SK-N-SH treated with all-trans-retinoic acid at 6 μM for 48 hours (cell line): ENCODE measurements around the gene TRA2A.
A peak's percentile ranks its signal among the peaks of the same experiment; 100 is the strongest.

ENCODE experiments used
- ATAC-seq: fragments of 200-7000 bp; cut with Tn5 transposase; 3 replicates; pipeline ENCODE4 v1.9.1; 2020; ENCODE audit warnings: mild to moderate bottlenecking, moderate library complexity
- ESRRG ChIP-seq: fragments of 250-450 bp; sonication (Bioruptor Pico); IDR thresholded peaks from 2 replicates; pipeline ENCODE4 v1.6.1; 2021; ENCODE audit warnings: mild to moderate bottlenecking
- GLIS3 ChIP-seq: fragments of 250-450 bp; sonication (Bioruptor Pico); IDR thresholded peaks from 2 replicates; pipeline ENCODE4 v1.5.0; 2020; ENCODE audit warnings: mild to moderate bottlenecking, moderate library complexity
- ISL1 ChIP-seq: fragments of 250-450 bp; sonication (Bioruptor Pico); IDR thresholded peaks from 2 replicates; pipeline ENCODE4 v2.1.2; 2022; ENCODE audit warnings: mild to moderate bottlenecking, moderate library complexity
- OSR1 ChIP-seq: fragments of 250-450 bp; sonication (Bioruptor Pico); IDR thresholded peaks from 2 replicates; pipeline ENCODE4 v1.8.0; 2022; ENCODE audit warnings: moderate library complexity, mild to moderate bottlenecking, inconsistent platforms
- RARB ChIP-seq: fragments of 250-450 bp; sonication (Bioruptor Pico); IDR thresholded peaks from 2 replicates; pipeline ENCODE4 v1.8.0; 2021; ENCODE audit warnings: mild to moderate bottlenecking, moderate library complexity
- TCF4 ChIP-seq: fragments of 250-450 bp; sonication (Bioruptor Pico); IDR thresholded peaks from 2 replicates; pipeline ENCODE4 v1.8.0; 2021; ENCODE audit warnings: mild to moderate bottlenecking, moderate library complexity, borderline replicate concordance
- TOX ChIP-seq: fragments of 250-450 bp; sonication (Bioruptor Pico); IDR thresholded peaks from 2 replicates; pipeline ENCODE4 v1.8.0; 2021; ENCODE audit warnings: mild to moderate bottlenecking, moderate library complexity, borderline replicate concordance
- ZFP30 ChIP-seq: fragments of 450-650 bp; formaldehyde crosslinking; IDR thresholded peaks from 2 replicates; pipeline ENCODE4 v1.5.0; 2022; ENCODE audit warnings: mild to moderate bottlenecking, moderate library complexity
- ZNF70 ChIP-seq: fragments of 450-650 bp; formaldehyde crosslinking; IDR thresholded peaks from 2 replicates; pipeline ENCODE4 v1.5.0; 2020; ENCODE audit warnings: mild to moderate bottlenecking, moderate library complexity
- ZNF8 ChIP-seq: fragments of 450-650 bp; formaldehyde crosslinking; IDR thresholded peaks from 2 replicates; pipeline ENCODE4 v1.5.0; 2020; ENCODE audit warnings: mild to moderate bottlenecking, moderate library complexity
- TF ChIP-seq, protein P1 (sequence below): fragments of 250-450 bp; sonication (Bioruptor Pico); IDR thresholded peaks from 2 replicates; pipeline ENCODE4 v1.8.0; 2020; ENCODE audit warnings: mild to moderate bottlenecking, moderate library complexity, borderline replicate concordance
- TF ChIP-seq, protein P2 (sequence below): fragments of 250-450 bp; sonication (Bioruptor Pico); IDR thresholded peaks from 2 replicates; pipeline ENCODE4 v1.5.0; 2020; ENCODE audit warnings: mild to moderate bottlenecking, moderate library complexity

Gene TRA2A

DNA sequence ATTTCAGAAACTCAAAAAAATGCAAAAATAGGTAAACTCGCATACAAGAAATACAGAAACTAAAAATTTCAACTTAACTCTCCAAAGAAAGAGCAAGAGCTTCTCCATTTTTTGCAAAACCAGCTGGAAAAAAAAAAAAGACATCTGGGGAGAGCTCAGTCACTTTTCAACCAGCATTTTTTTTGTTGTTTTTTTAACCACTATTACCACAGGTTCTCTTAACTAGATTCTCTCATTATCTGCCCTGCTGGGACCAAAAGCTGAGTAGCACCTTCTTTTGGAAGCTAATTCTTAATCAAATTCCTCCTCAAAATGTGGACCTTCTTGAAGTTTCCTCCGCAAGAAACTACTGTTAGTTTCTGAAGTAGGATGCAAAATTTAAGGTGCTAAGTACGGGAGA is 75.7 kb downstream of the TRA2A start (continued):
- TF ChIP-seq, protein P1, sequence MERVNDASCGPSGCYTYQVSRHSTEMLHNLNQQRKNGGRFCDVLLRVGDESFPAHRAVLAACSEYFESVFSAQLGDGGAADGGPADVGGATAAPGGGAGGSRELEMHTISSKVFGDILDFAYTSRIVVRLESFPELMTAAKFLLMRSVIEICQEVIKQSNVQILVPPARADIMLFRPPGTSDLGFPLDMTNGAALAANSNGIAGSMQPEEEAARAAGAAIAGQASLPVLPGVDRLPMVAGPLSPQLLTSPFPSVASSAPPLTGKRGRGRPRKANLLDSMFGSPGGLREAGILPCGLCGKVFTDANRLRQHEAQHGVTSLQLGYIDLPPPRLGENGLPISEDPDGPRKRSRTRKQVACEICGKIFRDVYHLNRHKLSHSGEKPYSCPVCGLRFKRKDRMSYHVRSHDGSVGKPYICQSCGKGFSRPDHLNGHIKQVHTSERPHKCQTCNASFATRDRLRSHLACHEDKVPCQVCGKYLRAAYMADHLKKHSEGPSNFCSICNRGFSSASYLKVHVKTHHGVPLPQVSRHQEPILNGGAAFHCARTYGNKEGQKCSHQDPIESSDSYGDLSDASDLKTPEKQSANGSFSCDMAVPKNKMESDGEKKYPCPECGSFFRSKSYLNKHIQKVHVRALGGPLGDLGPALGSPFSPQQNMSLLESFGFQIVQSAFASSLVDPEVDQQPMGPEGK (CRISPR knock-in tag) = no peak
- TF ChIP-seq TOX (CRISPR knock-in tag) (no peak), OSR1 (CRISPR knock-in tag) (no peak), GLIS3 (CRISPR knock-in tag) (no peak), ISL1 (CRISPR knock-in tag) (no peak), ZFP30 (CRISPR knock-in tag) (no peak)

DNA sequence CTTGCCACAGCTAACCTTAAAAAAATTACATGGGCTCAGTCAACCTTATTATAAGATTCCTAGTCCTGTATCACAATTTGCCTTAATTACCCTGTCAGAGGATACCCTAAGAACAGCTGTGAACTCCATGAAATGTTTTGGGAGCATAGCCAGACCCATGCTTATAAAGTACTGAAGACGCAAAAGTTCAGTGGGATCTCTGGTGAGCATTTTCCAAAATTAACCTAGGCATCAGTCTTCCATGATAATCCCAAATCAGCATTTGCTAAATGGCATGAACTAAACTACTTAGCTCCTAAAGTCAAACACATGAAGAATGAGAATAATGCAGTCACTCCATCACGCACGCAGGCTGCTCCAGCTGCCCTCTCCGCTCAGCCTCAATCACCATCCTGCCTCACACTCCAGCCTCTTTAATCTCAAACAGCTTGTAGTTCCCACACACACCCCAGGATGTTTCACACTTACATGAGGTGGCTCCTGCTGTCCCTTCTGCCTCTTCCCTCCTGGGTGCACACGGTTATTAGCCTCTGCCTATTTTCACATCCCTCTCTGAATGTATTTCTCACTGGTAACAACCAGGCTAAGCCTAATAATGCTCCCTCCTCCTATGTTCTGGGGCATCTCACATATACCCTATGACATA is 76.8 kb downstream of the TRA2A start:
- ATAC-seq = no peak
- no peak for TF ChIP-seq RARB
- TF ChIP-seq, protein P2, sequence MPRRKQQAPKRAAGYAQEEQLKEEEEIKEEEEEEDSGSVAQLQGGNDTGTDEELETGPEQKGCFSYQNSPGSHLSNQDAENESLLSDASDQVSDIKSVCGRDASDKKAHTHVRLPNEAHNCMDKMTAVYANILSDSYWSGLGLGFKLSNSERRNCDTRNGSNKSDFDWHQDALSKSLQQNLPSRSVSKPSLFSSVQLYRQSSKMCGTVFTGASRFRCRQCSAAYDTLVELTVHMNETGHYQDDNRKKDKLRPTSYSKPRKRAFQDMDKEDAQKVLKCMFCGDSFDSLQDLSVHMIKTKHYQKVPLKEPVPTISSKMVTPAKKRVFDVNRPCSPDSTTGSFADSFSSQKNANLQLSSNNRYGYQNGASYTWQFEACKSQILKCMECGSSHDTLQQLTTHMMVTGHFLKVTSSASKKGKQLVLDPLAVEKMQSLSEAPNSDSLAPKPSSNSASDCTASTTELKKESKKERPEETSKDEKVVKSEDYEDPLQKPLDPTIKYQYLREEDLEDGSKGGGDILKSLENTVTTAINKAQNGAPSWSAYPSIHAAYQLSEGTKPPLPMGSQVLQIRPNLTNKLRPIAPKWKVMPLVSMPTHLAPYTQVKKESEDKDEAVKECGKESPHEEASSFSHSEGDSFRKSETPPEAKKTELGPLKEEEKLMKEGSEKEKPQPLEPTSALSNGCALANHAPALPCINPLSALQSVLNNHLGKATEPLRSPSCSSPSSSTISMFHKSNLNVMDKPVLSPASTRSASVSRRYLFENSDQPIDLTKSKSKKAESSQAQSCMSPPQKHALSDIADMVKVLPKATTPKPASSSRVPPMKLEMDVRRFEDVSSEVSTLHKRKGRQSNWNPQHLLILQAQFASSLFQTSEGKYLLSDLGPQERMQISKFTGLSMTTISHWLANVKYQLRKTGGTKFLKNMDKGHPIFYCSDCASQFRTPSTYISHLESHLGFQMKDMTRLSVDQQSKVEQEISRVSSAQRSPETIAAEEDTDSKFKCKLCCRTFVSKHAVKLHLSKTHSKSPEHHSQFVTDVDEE (CRISPR knock-in tag) = no peak
- TF ChIP-seq ZNF8 (CRISPR knock-in tag) = no peak
- TF ChIP-seq ESRRG (CRISPR knock-in tag) = no peak
- no peak for TF ChIP-seq TOX (CRISPR knock-in tag)
- no peak for TF ChIP-seq GLIS3 (CRISPR knock-in tag)
- TF ChIP-seq ZNF70 (CRISPR knock-in tag) = peak; percentile 69; the same call in 1 of the 2 replicates
- TF ChIP-seq TCF4 = no peak
